Stimulated activated naive CD8-positive, alpha-beta T cell treated with anti-CD3 and anti-CD28 coated beads, Interleukin-15, amount 100 ng/mL, for 72 hours (primary cell): ENCODE data around the gene P2RX6.
"Not testable (repeated sequence)": the region's sequence is repeated elsewhere in the genome, so short reads cannot be mapped to it uniquely, and the experiment has no call there.

Source experiments
- ATAC-seq: fragments of 150-1000 bp; cut with Tn5 transposase; 2 replicates; pipeline ENCODE4 v1.10.0; 2021; ENCODE audit warnings: mild to moderate bottlenecking, moderate library complexity
- DNase-seq, 2 donors: peaks; one replicate each; pipeline ENCODE4 v3.0.0; 2021 to 2022
- H3K27ac Mint-ChIP-seq, 2 donors: one replicate each; pipeline ENCODE4 v1.8.0; 2022; ENCODE audit warnings: mild to moderate bottlenecking in 2 of 2, mixed read lengths in 2 of 2, moderate library complexity in 2 of 2
- H3K27me3 Mint-ChIP-seq: one replicate; pipeline ENCODE4 v1.8.0; 2022; ENCODE audit warnings: mixed read lengths
- H3K4me1 Mint-ChIP-seq: one replicate; pipeline ENCODE4 v1.8.0; 2022; ENCODE audit warnings: mild to moderate bottlenecking, mixed read lengths
- H3K4me3 Mint-ChIP-seq, 2 donors: one replicate each; pipeline ENCODE4 v1.8.0; 2022; ENCODE audit warnings: mild to moderate bottlenecking in 2 of 2, mixed read lengths in 2 of 2, moderate library complexity in 1 of 2
- H3K9me3 Mint-ChIP-seq, 2 donors: one replicate each; pipeline ENCODE4 v1.8.0; 2022; ENCODE audit warnings: mixed read lengths in 2 of 2

The P2RX6 gene

DNA sequence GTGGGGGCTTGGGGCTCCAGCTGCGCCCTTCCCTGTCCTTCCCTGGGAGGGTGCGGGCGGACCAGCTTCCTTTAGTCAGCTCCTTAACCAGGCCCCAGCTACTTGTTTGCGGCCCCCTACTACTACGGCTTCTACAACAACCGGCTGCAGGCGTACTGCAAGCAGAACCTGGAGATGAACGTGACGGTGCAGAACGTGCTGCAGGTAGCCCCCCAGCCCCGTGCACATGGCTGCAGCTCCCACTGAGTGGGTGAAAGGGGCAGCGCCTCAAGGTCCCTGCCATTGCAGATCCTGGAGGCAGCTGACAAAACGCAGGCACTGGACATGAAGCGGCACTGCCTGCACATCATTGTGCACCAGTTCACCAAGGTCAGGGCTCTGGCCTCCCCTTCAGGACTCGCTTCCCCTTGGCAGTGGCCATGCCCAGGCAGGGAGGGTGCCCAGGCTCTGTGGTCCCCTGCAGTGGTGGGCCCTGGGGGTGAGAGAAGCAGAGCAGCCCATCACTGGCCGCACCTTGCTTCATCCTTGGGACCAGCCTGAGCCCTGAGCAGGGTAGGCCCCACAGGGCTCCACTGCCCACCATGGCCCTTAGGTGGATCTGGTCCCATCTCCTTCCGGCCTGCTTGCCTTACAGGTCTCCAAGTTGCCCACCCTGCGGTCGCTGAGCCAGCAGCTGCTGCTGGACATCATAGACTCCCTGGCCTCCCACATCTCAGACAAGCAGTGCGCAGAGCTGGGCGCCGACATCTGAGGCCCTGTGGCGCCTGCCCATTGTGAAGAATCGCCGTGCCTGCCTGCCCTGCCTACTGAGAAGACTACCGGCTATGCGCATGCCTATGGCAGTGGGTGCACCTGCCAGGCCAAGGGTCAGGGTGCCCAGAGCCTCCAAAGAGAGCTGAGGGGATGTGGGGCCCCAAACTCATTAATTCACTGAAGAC, 18.1 kb upstream of the P2RX6 start:
- peaks cover 39% of the 10 kb centered on the region for H3K4me1 Mint-ChIP-seq
- H3K4me3 Mint-ChIP-seq = no peak overlapping the region
- no peaks in the 10 kb centered on the region for H3K27me3 Mint-ChIP-seq
- peak overlapping the region in 1 of 2 donors; percentile 85 for H3K27ac Mint-ChIP-seq
- no peak for DNase-seq
- ATAC-seq = no peak
- H3K9me3 Mint-ChIP-seq = no peaks in the 10 kb centered on the region

DNA sequence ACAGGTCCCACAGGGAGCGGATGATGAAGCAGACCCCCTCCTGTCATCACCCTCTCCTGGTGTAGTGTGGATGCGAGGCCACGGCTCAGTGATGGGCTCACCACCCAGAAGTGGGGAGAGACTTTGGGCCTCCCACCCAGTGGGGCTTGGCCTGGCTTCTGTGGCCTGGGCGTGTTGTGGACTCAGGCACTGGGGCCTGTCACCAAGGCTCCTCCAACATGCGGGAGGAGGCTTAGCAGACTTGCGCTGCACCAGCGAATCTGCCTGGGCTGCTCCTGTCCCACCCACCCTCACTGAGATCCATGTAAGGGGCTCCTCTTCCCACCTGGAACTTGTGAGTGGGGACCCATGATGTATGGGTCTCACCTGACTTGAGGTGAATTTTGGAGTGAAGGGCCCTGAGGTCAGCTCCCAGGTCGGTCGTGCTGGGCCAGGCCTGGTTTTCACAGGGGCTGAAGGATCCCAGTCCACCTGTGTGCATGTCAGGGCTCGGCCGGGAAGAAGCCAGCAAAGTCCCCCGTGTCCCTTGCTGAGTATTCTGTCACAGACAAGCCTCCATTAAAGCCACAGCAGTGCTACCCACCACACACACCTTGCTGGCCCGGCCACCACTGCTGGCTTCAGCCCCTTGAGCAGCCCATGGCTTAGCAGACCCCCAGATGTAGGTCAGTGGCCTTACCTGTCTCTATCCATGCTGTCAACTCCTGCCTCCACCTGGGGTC, 17.3 kb upstream of the P2RX6 start:
- no peak for DNase-seq
- no peak for ATAC-seq
- H3K27ac Mint-ChIP-seq = peak overlapping the region in 1 of 2 donors; percentile 85
- H3K4me3 Mint-ChIP-seq = no peak overlapping the region
- peaks cover 39% of the 10 kb centered on the region for H3K4me1 Mint-ChIP-seq
- H3K9me3 Mint-ChIP-seq = no peaks in the 10 kb centered on the region
- H3K27me3 Mint-ChIP-seq = no peaks in the 10 kb centered on the region

DNA sequence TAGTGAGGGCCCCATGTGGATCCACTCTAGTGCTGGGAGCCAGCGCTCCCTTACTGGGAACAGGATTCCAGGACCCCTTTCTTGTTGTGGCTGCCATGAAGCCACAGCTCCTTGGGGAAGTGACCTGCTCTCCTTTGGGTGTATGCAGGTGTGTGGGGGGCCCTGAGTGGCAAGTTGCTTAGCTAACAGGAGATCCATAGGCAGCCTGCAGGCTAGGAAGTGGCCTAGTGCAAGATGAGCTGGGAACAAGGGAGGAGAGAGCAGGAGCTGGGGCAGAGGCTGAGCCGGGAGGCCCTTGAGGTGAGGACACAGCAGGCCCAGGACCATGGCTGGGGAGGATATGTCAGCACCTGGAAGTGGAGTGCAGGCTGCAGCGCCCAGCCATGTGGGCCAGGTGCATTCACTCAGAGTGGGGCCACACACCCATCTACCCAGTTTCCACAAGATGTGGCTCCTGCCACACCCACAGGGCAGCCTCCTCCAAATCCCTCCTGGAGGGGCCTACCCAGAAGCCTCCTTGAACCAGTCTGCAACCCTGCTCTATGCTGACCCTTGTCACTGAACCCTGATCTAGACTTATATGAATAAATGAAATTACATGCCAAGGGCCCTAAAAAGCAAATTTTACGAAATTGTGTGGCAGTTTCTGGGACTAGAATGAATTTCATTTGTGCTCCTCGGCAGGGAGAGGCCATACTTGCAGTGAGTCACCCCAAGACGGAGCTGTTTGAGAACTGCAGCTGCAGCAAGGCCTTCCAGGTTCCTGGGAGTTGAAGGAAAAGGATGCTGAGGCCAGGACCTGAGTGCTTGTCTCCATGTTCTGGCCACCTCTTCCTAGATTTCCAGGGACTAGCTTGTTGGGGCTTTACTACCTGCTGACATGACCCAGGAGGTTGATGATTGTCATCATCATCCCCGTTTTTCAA, 16.3 kb upstream of the P2RX6 start:
- Mint-ChIP-seq H3K4me1 (peaks cover 43% of the 10 kb centered on the region), H3K27ac (peak overlapping the region in 1 of 2 donors; percentile 80), H3K27me3 (no peaks in the 10 kb centered on the region), H3K9me3 (no peaks in the 10 kb centered on the region), H3K4me3 (peak overlapping the region in 1 of 2 donors; percentile 3)
- ATAC-seq (no peak), DNase-seq (no peak)

DNA sequence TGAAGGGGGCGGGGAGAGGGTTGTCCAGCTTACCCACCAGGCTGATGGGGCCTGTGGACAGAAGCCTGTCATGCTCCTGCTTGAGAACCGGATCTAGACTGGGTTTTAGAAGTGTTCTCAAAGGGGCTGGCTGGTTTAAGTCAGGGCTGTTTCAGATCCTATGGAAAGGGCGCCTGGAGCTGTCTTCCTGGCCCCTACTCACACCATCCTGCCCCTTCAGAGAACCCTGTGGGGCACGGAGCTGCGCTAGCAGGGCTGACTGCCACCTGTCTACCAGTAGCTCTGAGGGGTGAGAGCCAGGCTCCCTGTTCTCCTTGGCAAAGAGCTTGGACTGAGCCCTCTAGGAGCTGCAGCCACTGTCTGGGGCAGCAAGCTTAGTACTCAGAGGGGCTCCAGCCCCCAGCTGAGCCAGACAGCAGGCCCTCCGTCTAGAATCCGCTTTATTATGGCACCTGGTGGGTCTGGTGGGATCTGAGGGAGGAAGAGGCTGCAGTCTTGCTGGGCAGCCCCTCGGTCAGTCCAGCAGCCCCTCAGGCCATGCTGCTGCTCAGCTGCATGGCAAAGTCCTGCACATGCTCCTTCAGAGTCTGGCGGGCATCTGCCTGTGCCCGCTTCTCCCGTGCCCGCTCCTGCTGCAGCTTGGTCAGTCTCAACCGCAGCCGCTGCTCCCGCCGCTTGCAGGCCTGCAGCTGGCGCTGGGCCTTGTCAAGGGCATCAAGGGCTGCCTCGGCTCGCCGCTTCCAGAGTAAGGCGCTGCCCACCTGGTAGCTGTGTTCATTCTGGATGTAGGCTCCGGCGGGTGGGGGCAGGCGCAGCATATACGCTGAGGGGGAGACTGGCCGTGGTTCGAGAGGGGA, 15.4 kb upstream of the P2RX6 start:
- ATAC-seq = no peak
- Mint-ChIP-seq H3K9me3 (no peaks in the 10 kb centered on the region), H3K27ac (peak overlapping the region in 1 of 2 donors; percentile 95), H3K27me3 (no peaks in the 10 kb centered on the region), H3K4me1 (peaks cover 43% of the 10 kb centered on the region), H3K4me3 (peak overlapping the region; percentile 93 to 98)
- no peak for DNase-seq

DNA sequence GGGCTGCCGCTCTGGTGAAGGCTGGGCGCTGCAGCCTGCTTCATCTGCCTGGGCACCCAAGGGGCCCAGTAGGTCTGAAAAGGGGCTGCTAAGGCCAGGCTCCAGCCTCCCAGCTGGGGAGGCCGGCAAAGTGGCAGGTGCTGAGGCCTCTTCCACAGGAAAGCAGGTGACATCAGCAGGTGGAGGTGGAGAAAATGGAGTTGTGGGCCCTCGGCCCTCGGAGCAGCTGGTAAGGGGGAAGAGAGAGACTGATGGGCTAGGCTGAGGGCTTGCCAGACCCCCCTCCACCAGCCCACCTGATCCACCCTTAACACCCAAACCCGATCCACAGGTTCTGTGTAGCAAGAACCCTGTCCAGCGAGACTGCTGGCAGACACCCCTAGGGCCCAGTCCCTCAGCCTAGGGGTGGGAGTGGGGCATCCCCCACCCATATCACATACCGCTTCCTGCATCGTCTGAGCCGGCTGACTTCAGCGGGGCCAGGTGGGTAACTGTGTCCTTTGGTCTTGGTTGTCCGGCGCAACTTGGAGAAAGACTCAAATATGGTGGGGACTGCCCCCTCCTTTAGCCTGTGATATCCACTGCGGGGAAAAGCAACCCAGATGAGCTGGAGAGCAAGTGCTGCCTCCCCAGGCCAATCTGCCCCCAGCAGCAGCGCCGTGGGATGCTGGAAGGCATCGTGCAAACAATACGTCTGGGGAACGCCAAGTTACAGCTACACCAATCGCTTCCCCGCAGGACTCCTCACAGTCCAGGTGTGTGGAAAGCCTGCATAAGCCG, 14.6 kb upstream of the P2RX6 start:
- Mint-ChIP-seq H3K27ac (peak overlapping the region; percentile 95 to 97), H3K4me3 (peak overlapping the region; percentile 93 to 98), H3K27me3 (no peaks in the 10 kb centered on the region), H3K9me3 (no peaks in the 10 kb centered on the region), H3K4me1 (peaks cover 43% of the 10 kb centered on the region)
- ATAC-seq = no peak
- peak in 1 of 2 donors; percentile 30 for DNase-seq

DNA sequence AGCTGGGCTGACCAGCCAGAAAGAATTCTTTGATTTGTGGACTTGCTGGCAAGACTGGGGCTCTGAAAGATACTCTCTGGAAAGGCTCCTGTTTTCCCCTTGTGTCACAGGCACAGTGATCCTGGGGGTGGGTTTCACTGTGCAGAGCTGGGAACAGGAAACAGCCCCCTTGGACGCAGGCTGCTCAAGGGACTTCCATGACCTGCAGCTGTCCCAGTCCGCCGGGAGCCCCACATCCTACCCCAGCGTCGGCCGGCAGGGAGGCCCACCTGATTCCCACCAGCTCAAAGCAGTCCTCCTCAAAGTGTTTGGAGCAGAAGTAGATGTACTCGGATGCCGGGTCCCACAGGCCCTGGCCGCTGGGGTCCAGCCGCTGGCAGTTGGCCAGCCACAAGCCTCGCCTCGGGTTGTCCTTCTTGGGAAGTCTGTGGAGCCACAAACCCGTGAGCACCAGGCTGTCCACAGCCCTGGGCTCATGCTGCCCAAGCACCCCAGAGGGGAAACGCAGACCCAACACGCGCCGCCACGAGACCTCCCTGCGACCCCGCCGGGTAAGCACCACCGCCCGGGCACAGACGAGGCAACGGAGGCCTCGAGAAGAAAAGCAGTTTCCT, 13.9 kb upstream of the P2RX6 start:
- ATAC-seq = no peak
- peak overlapping the region; percentile 97 to 98 for H3K27ac Mint-ChIP-seq
- peak overlapping the region; percentile 93 to 98 for H3K4me3 Mint-ChIP-seq
- no peak for DNase-seq
- no peaks in the 10 kb centered on the region for H3K9me3 Mint-ChIP-seq
- peaks cover 43% of the 10 kb centered on the region for H3K4me1 Mint-ChIP-seq
- H3K27me3 Mint-ChIP-seq = no peaks in the 10 kb centered on the region

DNA sequence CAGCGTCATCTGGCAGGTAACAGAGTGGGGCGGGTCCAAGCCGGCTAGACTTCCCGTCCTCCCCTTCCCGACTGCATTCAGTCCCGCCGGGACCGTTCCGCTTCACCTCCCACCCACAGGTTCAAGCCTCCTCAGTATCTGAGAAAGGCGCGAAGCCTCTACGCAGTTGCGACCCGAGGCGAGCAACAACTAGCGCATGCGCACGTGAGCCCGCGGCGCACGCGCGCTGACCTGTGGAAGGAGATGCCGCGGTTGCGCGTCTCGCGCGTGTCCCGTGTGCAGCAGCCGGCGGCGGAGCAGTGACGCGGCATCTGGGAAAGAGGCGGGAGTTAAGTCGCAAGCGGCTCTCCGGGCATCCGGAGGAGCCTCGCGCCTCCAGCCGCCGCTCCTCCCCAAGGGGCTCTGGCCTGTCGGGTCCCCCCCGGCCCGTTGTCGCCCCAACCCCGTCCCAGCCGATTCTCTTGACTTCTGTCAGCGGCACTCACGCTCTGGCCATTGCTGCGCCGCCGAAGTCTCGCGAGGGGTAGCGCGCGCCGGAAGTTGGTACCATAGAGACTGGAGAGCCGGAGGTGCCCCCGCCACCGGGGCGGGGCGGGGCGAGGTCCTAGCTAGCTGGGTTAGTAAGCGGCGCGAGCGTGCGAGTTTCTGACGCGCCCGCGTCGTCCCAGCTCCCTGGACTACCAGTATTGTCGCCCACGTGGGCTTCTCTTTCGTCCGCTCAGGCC, 13.2 kb upstream of the P2RX6 start, which contains the start of gene THAP7:
TSS of gene THAP7 (minus strand) at position 518 of the 725 bp plus-strand sequence. CDS start at position 311, 207 bp downstream.
- H3K27me3 Mint-ChIP-seq = no peaks in the 10 kb centered on the region
- ATAC-seq (peak; percentile 95), DNase-seq (peak; percentile 97)
- peaks cover 43% of the 10 kb centered on the region for H3K4me1 Mint-ChIP-seq
- H3K9me3 Mint-ChIP-seq = no peaks in the 10 kb centered on the region
- H3K27ac Mint-ChIP-seq = peak within 1 kb of the TSS; percentile 97 to 98
- peak within 1 kb of the TSS; percentile 93 to 98 for H3K4me3 Mint-ChIP-seq

DNA sequence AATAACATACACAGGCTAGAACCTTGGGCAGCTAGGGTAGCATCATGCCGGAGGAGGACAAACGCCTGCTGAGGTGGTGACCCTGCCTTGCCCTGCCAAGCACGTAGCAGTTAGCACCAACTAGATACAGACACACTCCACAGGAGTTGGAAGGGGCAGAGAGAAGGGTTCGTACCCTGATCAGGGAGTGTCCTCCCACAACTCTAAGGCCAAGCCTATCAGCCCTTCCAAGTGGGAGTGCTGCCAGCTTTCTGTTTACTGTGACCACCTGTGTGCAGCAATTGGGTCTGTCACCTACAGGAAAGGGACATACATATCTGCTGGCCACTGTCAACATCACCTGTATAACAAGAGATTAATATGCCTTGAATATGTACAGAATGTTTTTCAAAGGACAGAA, 11.2 kb upstream of the P2RX6 start:
- H3K4me3 Mint-ChIP-seq = peak overlapping the region; percentile 93 to 98

DNA sequence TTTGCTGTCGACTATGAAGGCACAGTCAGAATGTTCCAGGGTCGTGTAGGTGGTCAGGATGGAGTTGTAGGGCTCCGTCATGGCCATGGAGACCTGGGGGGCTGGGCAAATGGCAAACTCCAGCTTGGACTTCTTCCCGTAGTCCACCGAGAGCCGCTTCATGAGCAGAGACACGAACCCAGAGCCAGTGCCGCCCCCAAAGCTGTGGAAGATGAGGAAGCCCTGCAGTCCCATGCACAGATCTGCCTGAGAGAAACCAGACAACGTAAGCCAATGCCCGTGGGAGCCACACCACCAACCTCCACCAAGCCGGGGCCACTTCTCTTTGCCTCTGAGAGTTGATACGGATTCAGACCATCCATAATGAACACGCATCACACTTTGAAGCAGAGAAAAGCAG, 5.8 kb upstream of the P2RX6 start:
- H3K9me3 Mint-ChIP-seq, ATAC-seq, H3K27ac Mint-ChIP-seq, H3K4me3 Mint-ChIP-seq, DNase-seq, H3K4me1 Mint-ChIP-seq, H3K27me3 Mint-ChIP-seq: not testable (repeated sequence)

More for the DNA sequence above, 11.2 kb upstream of the P2RX6 start:
- Mint-ChIP-seq H3K27me3 (no peaks in the 10 kb centered on the region), H3K9me3 (no peaks in the 10 kb centered on the region), H3K4me1 (peaks cover 34% of the 10 kb centered on the region), H3K27ac (peak overlapping the region in 1 of 2 donors; percentile 97)
- ATAC-seq (no peak), DNase-seq (no peak)

DNA sequence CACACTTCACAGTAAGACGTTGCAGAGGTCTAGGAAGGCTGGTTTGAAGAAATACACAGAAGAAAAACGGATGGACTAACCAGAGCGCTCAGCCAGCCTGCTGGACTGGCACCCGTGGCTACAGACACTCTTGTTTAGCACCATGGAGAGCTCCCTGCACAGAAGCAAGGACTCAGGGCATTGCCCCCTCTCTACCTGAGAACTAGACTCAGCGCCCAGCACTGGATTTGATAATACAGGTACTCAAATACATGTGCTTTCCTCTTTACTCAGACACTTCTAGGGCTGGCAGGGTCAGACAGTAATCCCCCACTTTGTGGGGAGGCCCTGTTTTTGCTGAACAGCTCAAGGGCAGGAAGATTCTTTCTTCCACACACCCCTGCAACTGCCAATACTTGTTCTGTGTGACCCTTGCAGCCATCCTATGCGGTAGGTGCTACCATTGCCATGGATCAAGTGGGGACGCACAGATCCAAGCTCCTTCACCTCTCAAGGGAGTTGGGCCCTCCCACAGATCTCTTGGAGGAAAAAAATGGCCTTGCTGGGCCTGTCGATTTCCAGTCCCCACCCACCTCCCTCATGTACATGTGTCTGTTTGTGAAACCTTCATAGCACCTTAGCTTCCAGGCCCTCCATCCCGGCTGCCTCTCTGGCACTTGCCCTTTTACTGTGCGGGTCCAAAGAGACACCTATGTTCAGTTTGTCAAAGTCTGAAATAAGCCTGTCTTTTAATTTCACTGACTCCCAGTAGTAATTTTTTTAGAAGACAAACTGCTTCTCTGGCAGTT, 5.1 kb upstream of the P2RX6 start:
- DNase-seq (no peak), ATAC-seq (no peak)
- Mint-ChIP-seq H3K9me3 (no peaks in the 10 kb centered on the region), H3K27me3 (no peaks in the 10 kb centered on the region), H3K4me1 (peaks cover 12% of the 10 kb centered on the region), H3K27ac (no peak overlapping the region), H3K4me3 (no peak overlapping the region)

DNA sequence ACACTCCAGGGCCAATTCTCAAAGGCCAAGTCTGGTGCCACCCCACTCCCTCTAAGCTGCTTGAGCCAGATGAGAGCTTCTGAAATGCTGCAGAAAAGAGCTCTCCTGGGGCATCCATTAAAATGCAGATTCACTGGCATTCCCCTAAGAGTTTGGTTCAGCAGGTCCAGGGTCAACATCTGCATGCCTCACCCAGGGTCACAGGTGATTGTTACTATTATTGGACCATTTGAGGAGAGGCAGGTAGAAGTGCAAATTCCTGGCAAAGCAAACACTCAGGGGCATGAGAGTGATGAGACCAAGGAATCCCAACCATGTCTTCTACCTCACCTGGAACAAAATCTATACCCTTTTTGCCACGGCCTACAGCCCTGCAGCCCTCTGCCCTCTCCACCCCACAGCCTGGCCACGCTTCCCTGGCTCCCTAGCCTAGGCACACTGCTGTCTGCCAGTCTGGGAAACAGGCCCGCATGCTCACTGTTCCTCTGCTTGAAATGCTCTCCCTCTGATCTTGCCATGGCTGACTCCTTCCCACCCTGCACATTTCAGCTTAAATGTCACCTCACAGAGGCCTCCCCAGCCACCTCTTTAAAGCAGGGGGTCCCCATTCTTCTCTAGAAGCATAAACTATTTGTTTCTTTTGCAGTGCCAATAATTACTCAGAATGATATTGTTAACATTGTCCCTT, 4.4 kb upstream of the P2RX6 start:
- Mint-ChIP-seq H3K27ac (no peak overlapping the region), H3K9me3 (no peaks in the 10 kb centered on the region), H3K27me3 (no peaks in the 10 kb centered on the region), H3K4me1 (peaks cover 18% of the 10 kb centered on the region), H3K4me3 (no peak overlapping the region)
- no peak for ATAC-seq
- no peak for DNase-seq
